GM19193 (cell line): Measurements from ENCODE around the gene HEPH.

Experiments
- POLR2A ChIP-seq: IDR thresholded peaks from 4 replicates; pipeline ENCODE4 v1.6.1; 2011; ENCODE audit not compliant: insufficient read depth, insufficient read length; ENCODE audit errors: extremely low read depth

HEPH gene

GRCh38 chrX:66163849-66164411 is at the start of gene HEPH:
Gene HEPH, plus strand, starts transcription at chrX:66164247. Its CDS starts 6,324 bp downstream, at chrX:66170571.
- TF ChIP-seq POLR2A: no peak

GRCh38 chrX:66126662-66127061 is 37.4 kb upstream of the HEPH start:
- no peak for TF ChIP-seq POLR2A

GRCh38 chrX:66130469-66130868 is 33.6 kb upstream of the HEPH start:
- TF ChIP-seq POLR2A: no peak

- no peak for TF ChIP-seq POLR2A
Observed at GRCh38 chrX:66142351-66142750, 21.7 kb upstream of the HEPH start.

- TF ChIP-seq POLR2A: no peak
Observed at GRCh38 chrX:66144258-66144657, 19.8 kb upstream of the HEPH start.

GRCh38 chrX:66149519-66149918 is 14.5 kb upstream of the HEPH start:
- no peak for TF ChIP-seq POLR2A

- no peak for TF ChIP-seq POLR2A
Observed at GRCh38 chrX:66150163-66150562, 13.9 kb upstream of the HEPH start.

GRCh38 chrX:66162331-66162822 is 1.7 kb upstream of the HEPH start:
- no peak for TF ChIP-seq POLR2A

GRCh38 chrX:66163447-66163846 is 600 bp upstream of the HEPH start:
- no peak for TF ChIP-seq POLR2A

GRCh38 chrX:66164470-66164869 is 423 bp downstream of the HEPH start:
- TF ChIP-seq POLR2A: no peak

- TF ChIP-seq POLR2A: no peak
Observed at GRCh38 chrX:66164931-66165330, 884 bp downstream of the HEPH start.

GRCh38 chrX:66166671-66167070 is 2.6 kb downstream of the HEPH start:
- TF ChIP-seq POLR2A: no peak

GRCh38 chrX:66167431-66167830 is 3.4 kb downstream of the HEPH start:
- no peak for TF ChIP-seq POLR2A

- no peak for TF ChIP-seq POLR2A
Observed at GRCh38 chrX:66176134-66176533, 12.1 kb downstream of the HEPH start.

GRCh38 chrX:66191563-66191962 is 27.5 kb downstream of the HEPH start:
- no peak for TF ChIP-seq POLR2A

GRCh38 chrX:66193821-66194220 is 29.8 kb downstream of the HEPH start:
- no peak for TF ChIP-seq POLR2A

GRCh38 chrX:66200050-66200664 is 36.1 kb downstream of the HEPH start:
- no peak for TF ChIP-seq POLR2A
